A673 (cell line): ENCODE results near the gene IDE. TPM values are rescaled to one million over a fixed set of nuclear protein-coding genes. Genes with fewer than 3 reads are reported as not detected.
A peak's percentile ranks its signal among the peaks of the same experiment; 100 is the strongest.

Experiments
- Bru-seq: library from RNA; stranded (reverse); fragments of 400-500 nt; gene quantifications from one replicate; lab custom pipeline; 2021; lab: Mats Ljungman, UMichigan
- BruChase-seq, 2 experiments: library from RNA; stranded (reverse); fragments of 400-500 nt; gene quantifications; one replicate each; lab custom pipeline; 2021; lab: Mats Ljungman, UMichigan
- BruUV-seq: library from RNA; stranded (reverse); fragments of 400-500 nt; replicated peaks from 2 replicates; lab custom pipeline; 2021; lab: Mats Ljungman, UMichigan
- CTCF ChIA-PET: fragments of 300-600 bp; sonication (Branson Sonifier 250); formaldehyde crosslinking; loops from one replicate; lab custom pipeline; 2022; ENCODE audit warnings: antibody characterized with exemption; lab: Charles Lee
- POLR2A ChIA-PET: fragments of 300-600 bp; sonication (Branson Sonifier 250); formaldehyde crosslinking; loops from one replicate; lab custom pipeline; 2022; ENCODE audit warnings: antibody characterized with exemption; ENCODE audit not compliant: low non-redundant PET; lab: Charles Lee
- DNase-seq: peaks from one replicate; pipeline ENCODE4 v3.0.0-alpha.2; 2015; ENCODE audit warnings: low spot score
- H3K27ac ChIP-seq: fragments of 200-600 bp; sonication (generic); 2 replicates; pipeline ENCODE4 v1.5.1; 2016; ENCODE audit warnings: mixed run types, low read depth, mild to moderate bottlenecking, mixed read lengths, antibody characterized with exemption, low read length; ENCODE audit not compliant: poor library complexity, severe bottlenecking
- H3K27me3 ChIP-seq: fragments of 200-600 bp; sonication (generic); replicated peaks from 2 replicates; pipeline ENCODE4 v1.6.1; 2017; ENCODE audit warnings: mixed run types, low read depth, mild to moderate bottlenecking, mixed read lengths, antibody characterized with exemption, low read length; ENCODE audit not compliant: insufficient read depth, poor library complexity
- H3K36me3 ChIP-seq: fragments of 200-600 bp; sonication (generic); 2 replicates; pipeline ENCODE4 v1.6.1; 2016; ENCODE audit warnings: mixed run types, mild to moderate bottlenecking, mixed read lengths, antibody characterized with exemption, low read length; ENCODE audit not compliant: insufficient read depth, poor library complexity, severe bottlenecking
- H3K4me1 ChIP-seq: fragments of 200-600 bp; sonication (generic); 2 replicates; pipeline ENCODE4 v1.6.1; 2017; ENCODE audit warnings: mixed run types, mild to moderate bottlenecking, mixed read lengths, antibody characterized with exemption, low read length; ENCODE audit not compliant: insufficient read depth, poor library complexity, severe bottlenecking
- H3K4me3 ChIP-seq: fragments of 200-600 bp; sonication (generic); 2 replicates; pipeline ENCODE4 v1.5.1; 2016; ENCODE audit warnings: low read depth, mixed run types, mild to moderate bottlenecking, mixed read lengths, low read length; ENCODE audit not compliant: poor library complexity, severe bottlenecking
- H3K9me3 ChIP-seq: fragments of 200-600 bp; sonication (generic); 2 replicates; pipeline ENCODE4 v1.6.1; 2016; ENCODE audit warnings: mixed run types, low read depth, mild to moderate bottlenecking, mixed read lengths, antibody characterized with exemption, low read length; ENCODE audit not compliant: poor library complexity, severe bottlenecking
- CTCF ChIP-seq: fragments of 300-800, 200-600 bp; sonication (generic); conservative IDR thresholded peaks from 2 replicates; pipeline ENCODE4 v1.5.1; 2017; ENCODE audit warnings: low read depth, mild to moderate bottlenecking, antibody characterized with exemption, low read length, moderate library complexity, mixed read lengths
- EZH2 ChIP-seq: fragments of 200-600 bp; sonication (generic); IDR thresholded peaks from 2 replicates; pipeline ENCODE4 v1.6.1; 2017; ENCODE audit warnings: borderline replicate concordance, low read depth, mild to moderate bottlenecking, mixed read lengths, antibody characterized with exemption, low read length; ENCODE audit not compliant: poor library complexity, severe bottlenecking
- intact Hi-C: fragments of 100-400 bp; cut with micrococcal nuclease; formaldehyde crosslinking; loops from one replicate; pipeline ENCODE4 v1.10.0; 2022; ENCODE audit not compliant: unreplicated experiment
- long read RNA-seq: library from polyadenylated mRNA; stranded (forward); transcript quantifications from one replicate; pipeline ENCODE4 v2.0.0, GENCODE V29; 2022
- total RNA-seq: library from RNA; stranded (reverse); gene quantifications from 2 replicates; pipeline ENCODE4 v1.2.3, GENCODE V29; 2021

IDE gene
- total RNA-seq (87.8 and 92.1 TPM in 2 replicates), Bru-seq, nascent RNA (percentile 87 among the genes with signal in this experiment), BruChase-seq, experiment 1, labeled RNA remaining after a 2-hour chase (percentile 86 among the genes with signal in this experiment), BruChase-seq, experiment 2, labeled RNA remaining after a 6-hour chase (percentile 91 among the genes with signal in this experiment)
- long read RNA-seq, full-length matches to known transcripts, result 74 of 124 reads
- long read RNA-seq, partial matches to known transcripts, result 14 of 124 reads
- long read RNA-seq, other reads (novel, unspliced or antisense), result 36 of 124 reads

- Histone ChIP-seq H3K27me3 (no peaks in the 10 kb centered on the region), H3K4me1 (peaks cover 17% of the 10 kb centered on the region), H3K27ac (peak within 1 kb of the TSS; percentile 93), H3K4me3 (peak within 1 kb of the TSS; percentile 83), H3K36me3 (peaks cover 8% of the 10 kb centered on the region), H3K9me3 (no peaks in the 10 kb centered on the region)
- ChIA-PET POLR2A (interaction anchor here (0.6 to 0.7 kb wide), 3 partner anchors 62 to 1388 kb away, joined by 3 to 4 read pairs (median 3); no protein-coding TSS in a partner anchor), CTCF (interaction anchor here (1.1 to 2.4 kb wide), 3 partner anchors 17 to 57 kb away, joined by 3 to 29 read pairs (median 4); no protein-coding TSS in a partner anchor)
- TF ChIP-seq EZH2, result no peak
- TF ChIP-seq CTCF, result peak; percentile 91
- intact Hi-C loops, result loop anchor here (1.0 to 5.0 kb wide), 2 partner anchors 57 to 487 kb away; no protein-coding TSS in a partner anchor
- DNase-seq, result peak; percentile 89
- BruUV-seq, result no TSS peak
These were observed at the start of gene IDE for GRCh38 chr10:92573798-92574547. Gene IDE (minus strand): TSS chr10:92574093. CDS start chr10:92574019, 74 bp downstream.

- ChIA-PET POLR2A (no interaction called here), CTCF (interaction anchor here (0.7 kb wide), 1 partner anchor 9 kb away, joined by 5 read pairs; no protein-coding TSS in a partner anchor)
- no peak for DNase-seq
- BruUV-seq, result no TSS peak
- intact Hi-C loops, result no loop called here
- Histone ChIP-seq H3K36me3 (peaks cover 92% of the 10 kb centered on the region), H3K4me1 (no peaks in the 10 kb centered on the region), H3K9me3 (no peaks in the 10 kb centered on the region), H3K4me3 (no peak overlapping the region), H3K27ac (no peak overlapping the region), H3K27me3 (no peaks in the 10 kb centered on the region)
- TF ChIP-seq CTCF (no peak), EZH2 (no peak)
These were observed 45.5 kb upstream of the IDE start for GRCh38 chr10:92619368-92619767.

GRCh38 chr10:92615515-92615914, 41.6 kb upstream of the IDE start:
- no TSS peak for BruUV-seq
- CTCF ChIA-PET, result no interaction called here
- intact Hi-C loops, result no loop called here
- Histone ChIP-seq H3K36me3 (peaks cover 88% of the 10 kb centered on the region), H3K9me3 (no peaks in the 10 kb centered on the region), H3K4me3 (no peak overlapping the region), H3K4me1 (no peaks in the 10 kb centered on the region), H3K27ac (no peak overlapping the region), H3K27me3 (no peaks in the 10 kb centered on the region)
- TF ChIP-seq CTCF (no peak), EZH2 (no peak)
- no peak for DNase-seq
- POLR2A ChIA-PET, result no interaction called here
